HCT116 (cell line): ENCODE data around the gene ADARB2. TPM values are rescaled to one million over a fixed set of nuclear protein-coding genes. Genes with fewer than 3 reads are reported as not detected.

Experiments
- ATAC-seq: fragments of 200-7000 bp; cut with Tn5 transposase; 2 replicates; pipeline ENCODE4 v1.9.1; 2020; ENCODE audit warnings: mild to moderate bottlenecking, moderate library complexity
- BruUV-seq: library from RNA; stranded (reverse); fragments of 400-500 nt; replicated peaks from 2 replicates; lab custom pipeline; 2021; lab: Mats Ljungman, UMichigan
- CTCF ChIA-PET: fragments of 300-600 bp; sonication (Branson Sonifier 250); formaldehyde crosslinking; loops from one replicate; lab custom pipeline; 2021; ENCODE audit warnings: antibody characterized with exemption; lab: Charles Lee
- POLR2A ChIA-PET: fragments of 300-600, 350-600 bp; sonication (Branson Sonifier 250); formaldehyde crosslinking; loops from one replicate; lab custom pipeline; 2021; ENCODE audit warnings: antibody characterized with exemption; lab: Charles Lee
- RAD21 ChIA-PET, 2 experiments: fragments of 300-600 bp; sonication (Branson Sonifier 250); formaldehyde crosslinking; loops; one replicate each; lab custom pipeline; 2023; ENCODE audit warnings: low total read pairs in 2 of 2; ENCODE audit not compliant: uncharacterized antibody in 2 of 2, unreplicated experiment in 2 of 2, low non-redundant PET in 1 of 2; lab: Charles Lee
- DNase-seq: peaks from one replicate; pipeline ENCODE4 v3.0.0-alpha.2; 2010; ENCODE audit warnings: low read depth, low spot score
- H2AFZ ChIP-seq: fragments of 200-600 bp; shearing (Covaris generic), sonication (generic); 2 replicates; pipeline ENCODE4 v1.6.1; 2017; ENCODE audit warnings: low read depth, mixed run types, mixed read lengths, antibody characterized with exemption, low read length; ENCODE audit not compliant: poor library complexity, severe bottlenecking
- H3K27ac ChIP-seq: 2 replicates; pipeline ENCODE4 v1.5.1; 2012; ENCODE audit warnings: low read depth, low read length
- H3K27me3 ChIP-seq: fragments of 200-600 bp; sonication (generic); 2 replicates; pipeline ENCODE4 v1.6.1; 2016; ENCODE audit warnings: mixed run types, low read length, mixed read lengths; ENCODE audit not compliant: insufficient read depth
- H3K36me3 ChIP-seq, 2 experiments: fragments of 200-500 bp in 1 of 2; fragments of 200-600 bp in 1 of 2; sonication (Bioruptor generic) in 1 of 2; sonication (generic) in 1 of 2; 2 replicates each; pipeline versions ENCODE4 v1.5.1 to v1.6.1; 2014 to 2016; ENCODE audit warnings: low read length in 2 of 2, inconsistent platforms in 1 of 2, mixed read lengths in 1 of 2, mixed run types in 1 of 2; ENCODE audit not compliant: insufficient read depth in 2 of 2, control insufficient read depth in 1 of 2
- H3K4me1 ChIP-seq, 2 experiments: fragments of 200-600 bp in 1 of 2; sonication (generic) in 1 of 2; 2 replicates each; pipeline versions ENCODE4 v1.5.1 to v1.6.1; 2012 to 2017; ENCODE audit warnings: low read length in 2 of 2, inconsistent platforms in 1 of 2, mild to moderate bottlenecking in 1 of 2, mixed read lengths in 1 of 2, mixed run types in 1 of 2, moderate library complexity in 1 of 2; ENCODE audit not compliant: insufficient read depth in 2 of 2, control insufficient read depth in 1 of 2
- H3K4me2 ChIP-seq: fragments of 200-600 bp; sonication (generic); 2 replicates; pipeline ENCODE4 v1.6.1; 2017; ENCODE audit warnings: mixed run types, low read length, mixed read lengths
- H3K4me3 ChIP-seq, 2 experiments: fragments of 200-600 bp in 1 of 2; sonication (generic) in 1 of 2; replicated peaks in 1 of 2; 2 replicates each; pipeline ENCODE4 v1.5.1; 2011 to 2016; ENCODE audit warnings: low read length in 2 of 2, control low read depth in 1 of 2, low read depth in 1 of 2, mild to moderate bottlenecking in 1 of 2, mixed read lengths in 1 of 2, mixed run types in 1 of 2
- H3K79me2 ChIP-seq: fragments of 200-600 bp; sonication (generic); 2 replicates; pipeline ENCODE4 v1.6.1; 2017; ENCODE audit warnings: mild to moderate bottlenecking, mixed run types, low read length, moderate library complexity, mixed read lengths; ENCODE audit not compliant: insufficient read depth
- H3K9ac ChIP-seq: fragments of 200-600 bp; sonication (generic); 2 replicates; pipeline ENCODE4 v1.6.1; 2016; ENCODE audit warnings: low read length, mixed read lengths
- H3K9me2 ChIP-seq: fragments of 200-600 bp; sonication (generic), shearing (Covaris generic); 2 replicates; pipeline ENCODE4 v1.6.1; 2017; ENCODE audit warnings: mixed run types, mild to moderate bottlenecking, moderate library complexity; ENCODE audit not compliant: insufficient read depth
- H3K9me3 ChIP-seq, 2 experiments: fragments of 200-500 bp in 1 of 2; fragments of 200-600 bp in 1 of 2; sonication (Bioruptor generic) in 1 of 2; sonication (generic) in 1 of 2; 2 replicates each; pipeline ENCODE4 v1.6.1; 2014 to 2017; ENCODE audit warnings: low read length in 2 of 2, mixed read lengths in 2 of 2, inconsistent platforms in 1 of 2, low read depth in 1 of 2, mild to moderate bottlenecking in 1 of 2, mixed run types in 1 of 2, moderate library complexity in 1 of 2; ENCODE audit not compliant: control insufficient read depth in 1 of 2, insufficient read depth in 1 of 2
- H4K20me1 ChIP-seq: fragments of 200-600 bp; sonication (generic), shearing (Covaris generic); 2 replicates; pipeline ENCODE4 v1.6.1; 2017; ENCODE audit warnings: mixed run types, mild to moderate bottlenecking, moderate library complexity; ENCODE audit not compliant: insufficient read depth
- EZH2phosphoT487 ChIP-seq: fragments of 200-600 bp; IDR thresholded peaks from 2 replicates; pipeline ENCODE4 v1.6.1; 2018; ENCODE audit warnings: antibody characterized with exemption, borderline replicate concordance
- FOSL1 ChIP-seq: IDR thresholded peaks from 2 replicates; pipeline ENCODE4 v1.6.1; 2012; ENCODE audit warnings: low read depth
- SIN3A ChIP-seq: IDR thresholded peaks from 2 replicates; pipeline ENCODE4 v1.6.1; 2012; ENCODE audit warnings: low read depth
- SRF ChIP-seq: IDR thresholded peaks from 2 replicates; pipeline ENCODE4 v1.6.1; 2012; ENCODE audit warnings: low read depth
- TCF7L2 ChIP-seq: IDR thresholded peaks from 2 replicates; pipeline ENCODE4 v1.7.0; 2011; ENCODE audit warnings: borderline replicate concordance, inconsistent platforms; ENCODE audit not compliant: insufficient read depth, insufficient read length; ENCODE audit errors: extremely low read depth
- YY1 ChIP-seq: IDR thresholded peaks from 2 replicates; pipeline ENCODE4 v1.6.1; 2011; ENCODE audit warnings: low read length, low read depth, moderate library complexity, mild to moderate bottlenecking; ENCODE audit not compliant: insufficient replicate concordance; ENCODE audit errors: extremely low read depth
- intact Hi-C: fragments of 100-400 bp; cut with micrococcal nuclease; formaldehyde crosslinking; loops from 2 replicates; pipeline ENCODE4 v1.10.0; 2022
- total RNA-seq: library from RNA; stranded (reverse); gene quantifications from one replicate; pipeline ENCODE4 v1.2.1, GENCODE V29; 2021; ENCODE audit not compliant: unreplicated experiment
- TF ChIP-seq, protein P1 (sequence below): IDR thresholded peaks from 2 replicates; pipeline ENCODE4 v1.6.1; 2011; ENCODE audit warnings: mild to moderate bottlenecking, low read length, moderate library complexity; ENCODE audit not compliant: insufficient replicate concordance; ENCODE audit errors: extremely low read depth
- TF ChIP-seq, protein P2 (sequence below), 3 experiments: fragments of 200-600 bp in 1 of 3; sonication (generic) in 1 of 3; IDR thresholded peaks in 2 of 3; conservative IDR thresholded peaks in 1 of 3; 2 replicates each; pipeline ENCODE4 v1.5.1; 2012 to 2017; ENCODE audit warnings: low read depth in 2 of 3, low read length in 2 of 3, antibody characterized with exemption in 1 of 3, borderline replicate concordance in 1 of 3, control low read depth in 1 of 3, mild to moderate bottlenecking in 1 of 3, mixed read lengths in 1 of 3, mixed run types in 1 of 3, moderate library complexity in 1 of 3; ENCODE audit not compliant: insufficient read depth in 1 of 3
- TF ChIP-seq, protein P3 (sequence below): IDR thresholded peaks from 2 replicates; pipeline ENCODE4 v1.6.1; 2012; ENCODE audit warnings: low read depth

Gene ADARB2
- total RNA-seq, 1 experiment from 2014 or later, result not detected

DNA sequence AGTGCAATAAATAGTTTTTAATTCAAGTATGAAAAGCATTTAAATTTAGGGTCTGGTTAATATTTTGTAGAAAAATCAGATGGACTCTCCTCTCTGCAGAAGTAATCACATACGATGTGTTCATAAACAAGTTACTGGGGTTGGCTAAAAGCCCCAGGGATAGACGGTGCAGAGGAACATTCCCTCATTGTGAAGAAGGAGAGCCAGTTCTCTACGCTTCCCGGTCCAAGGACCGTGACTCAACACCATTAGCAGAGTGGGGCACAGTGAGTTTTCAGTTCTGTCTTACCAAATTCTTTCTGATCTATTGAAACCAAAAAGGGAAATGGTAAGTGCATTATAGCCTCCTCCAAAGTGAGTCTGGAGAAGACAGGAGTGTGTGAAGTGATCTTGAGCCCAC, 353.3 kb downstream of the ADARB2 start:
- CTCF ChIA-PET, result interaction anchor here (1.4 kb wide), 1 partner anchor 15 kb away, joined by 5 read pairs; no protein-coding TSS in a partner anchor

DNA sequence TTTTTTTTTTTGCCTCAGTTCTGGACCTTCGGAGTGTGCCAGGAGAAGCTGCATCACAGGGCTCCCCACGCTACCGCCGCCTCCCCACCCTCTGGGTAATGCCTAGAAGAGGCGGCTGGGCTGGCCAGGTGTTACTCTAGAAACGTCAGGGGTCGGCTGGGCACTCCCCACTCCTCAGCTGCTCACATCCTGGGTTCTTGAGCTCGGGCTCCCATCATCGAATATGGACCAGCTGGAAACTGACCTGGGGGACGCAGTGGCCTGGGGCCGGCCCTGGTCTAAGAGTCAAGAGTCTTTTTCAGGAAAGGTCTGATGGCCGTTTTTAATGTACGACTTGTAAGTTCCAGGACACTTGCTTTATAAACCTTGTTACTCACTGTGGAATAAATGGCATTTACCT, 354.6 kb downstream of the ADARB2 start:
- Histone ChIP-seq H3K9me2 (no peaks in the 10 kb centered on the region), H3K4me3 (no peak overlapping the region), H3K27me3 (peaks cover 76% of the 10 kb centered on the region), H2AFZ (no peak overlapping the region), H3K79me2 (no peaks in the 10 kb centered on the region), H3K9me3 (no peaks in the 10 kb centered on the region), H3K4me1 (no peaks in the 10 kb centered on the region), H3K9ac (no peak overlapping the region), H4K20me1 (no peaks in the 10 kb centered on the region), H3K4me2 (no peak overlapping the region), H3K36me3 (no peaks in the 10 kb centered on the region), H3K27ac (no peak overlapping the region)
- no TSS peak for BruUV-seq
- no peak for ATAC-seq
- RAD21 ChIA-PET, result no interaction called here
- CTCF ChIA-PET, result interaction anchor here (1.3 kb wide), 1 partner anchor 14 kb away, joined by 7 read pairs; no protein-coding TSS in a partner anchor
- intact Hi-C loops, result no loop called here
- POLR2A ChIA-PET, result no interaction called here
- DNase-seq, result no peak
- TF ChIP-seq FOSL1 (no peak), TCF7L2 (no peak), SIN3A (no peak), EZH2phosphoT487 (no peak), SRF (no peak)
- TF ChIP-seq, protein P1, sequence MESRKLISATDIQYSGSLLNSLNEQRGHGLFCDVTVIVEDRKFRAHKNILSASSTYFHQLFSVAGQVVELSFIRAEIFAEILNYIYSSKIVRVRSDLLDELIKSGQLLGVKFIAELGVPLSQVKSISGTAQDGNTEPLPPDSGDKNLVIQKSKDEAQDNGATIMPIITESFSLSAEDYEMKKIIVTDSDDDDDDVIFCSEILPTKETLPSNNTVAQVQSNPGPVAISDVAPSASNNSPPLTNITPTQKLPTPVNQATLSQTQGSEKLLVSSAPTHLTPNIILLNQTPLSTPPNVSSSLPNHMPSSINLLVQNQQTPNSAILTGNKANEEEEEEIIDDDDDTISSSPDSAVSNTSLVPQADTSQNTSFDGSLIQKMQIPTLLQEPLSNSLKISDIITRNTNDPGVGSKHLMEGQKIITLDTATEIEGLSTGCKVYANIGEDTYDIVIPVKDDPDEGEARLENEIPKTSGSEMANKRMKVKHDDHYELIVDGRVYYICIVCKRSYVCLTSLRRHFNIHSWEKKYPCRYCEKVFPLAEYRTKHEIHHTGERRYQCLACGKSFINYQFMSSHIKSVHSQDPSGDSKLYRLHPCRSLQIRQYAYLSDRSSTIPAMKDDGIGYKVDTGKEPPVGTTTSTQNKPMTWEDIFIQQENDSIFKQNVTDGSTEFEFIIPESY, result no peak
- TF ChIP-seq, protein P2, sequence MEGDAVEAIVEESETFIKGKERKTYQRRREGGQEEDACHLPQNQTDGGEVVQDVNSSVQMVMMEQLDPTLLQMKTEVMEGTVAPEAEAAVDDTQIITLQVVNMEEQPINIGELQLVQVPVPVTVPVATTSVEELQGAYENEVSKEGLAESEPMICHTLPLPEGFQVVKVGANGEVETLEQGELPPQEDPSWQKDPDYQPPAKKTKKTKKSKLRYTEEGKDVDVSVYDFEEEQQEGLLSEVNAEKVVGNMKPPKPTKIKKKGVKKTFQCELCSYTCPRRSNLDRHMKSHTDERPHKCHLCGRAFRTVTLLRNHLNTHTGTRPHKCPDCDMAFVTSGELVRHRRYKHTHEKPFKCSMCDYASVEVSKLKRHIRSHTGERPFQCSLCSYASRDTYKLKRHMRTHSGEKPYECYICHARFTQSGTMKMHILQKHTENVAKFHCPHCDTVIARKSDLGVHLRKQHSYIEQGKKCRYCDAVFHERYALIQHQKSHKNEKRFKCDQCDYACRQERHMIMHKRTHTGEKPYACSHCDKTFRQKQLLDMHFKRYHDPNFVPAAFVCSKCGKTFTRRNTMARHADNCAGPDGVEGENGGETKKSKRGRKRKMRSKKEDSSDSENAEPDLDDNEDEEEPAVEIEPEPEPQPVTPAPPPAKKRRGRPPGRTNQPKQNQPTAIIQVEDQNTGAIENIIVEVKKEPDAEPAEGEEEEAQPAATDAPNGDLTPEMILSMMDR (IDR thresholded peaks at IDR 0.05 in 2 of 3, conservative IDR thresholded peaks at IDR 0.05 in 1 of 3; ENCODE audit: borderline replicate concordance in 1 of 3, insufficient read depth in 1 of 3, low read depth in 2 of 3, low read length in 2 of 3), result no peak
- TF ChIP-seq, protein P3, sequence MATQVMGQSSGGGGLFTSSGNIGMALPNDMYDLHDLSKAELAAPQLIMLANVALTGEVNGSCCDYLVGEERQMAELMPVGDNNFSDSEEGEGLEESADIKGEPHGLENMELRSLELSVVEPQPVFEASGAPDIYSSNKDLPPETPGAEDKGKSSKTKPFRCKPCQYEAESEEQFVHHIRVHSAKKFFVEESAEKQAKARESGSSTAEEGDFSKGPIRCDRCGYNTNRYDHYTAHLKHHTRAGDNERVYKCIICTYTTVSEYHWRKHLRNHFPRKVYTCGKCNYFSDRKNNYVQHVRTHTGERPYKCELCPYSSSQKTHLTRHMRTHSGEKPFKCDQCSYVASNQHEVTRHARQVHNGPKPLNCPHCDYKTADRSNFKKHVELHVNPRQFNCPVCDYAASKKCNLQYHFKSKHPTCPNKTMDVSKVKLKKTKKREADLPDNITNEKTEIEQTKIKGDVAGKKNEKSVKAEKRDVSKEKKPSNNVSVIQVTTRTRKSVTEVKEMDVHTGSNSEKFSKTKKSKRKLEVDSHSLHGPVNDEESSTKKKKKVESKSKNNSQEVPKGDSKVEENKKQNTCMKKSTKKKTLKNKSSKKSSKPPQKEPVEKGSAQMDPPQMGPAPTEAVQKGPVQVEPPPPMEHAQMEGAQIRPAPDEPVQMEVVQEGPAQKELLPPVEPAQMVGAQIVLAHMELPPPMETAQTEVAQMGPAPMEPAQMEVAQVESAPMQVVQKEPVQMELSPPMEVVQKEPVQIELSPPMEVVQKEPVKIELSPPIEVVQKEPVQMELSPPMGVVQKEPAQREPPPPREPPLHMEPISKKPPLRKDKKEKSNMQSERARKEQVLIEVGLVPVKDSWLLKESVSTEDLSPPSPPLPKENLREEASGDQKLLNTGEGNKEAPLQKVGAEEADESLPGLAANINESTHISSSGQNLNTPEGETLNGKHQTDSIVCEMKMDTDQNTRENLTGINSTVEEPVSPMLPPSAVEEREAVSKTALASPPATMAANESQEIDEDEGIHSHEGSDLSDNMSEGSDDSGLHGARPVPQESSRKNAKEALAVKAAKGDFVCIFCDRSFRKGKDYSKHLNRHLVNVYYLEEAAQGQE, result no peak

More for the DNA sequence above, 353.3 kb downstream of the ADARB2 start:
- no peaks in the 10 kb centered on the region for H3K4me1 ChIP-seq
- no peak for ATAC-seq
- no peak for TF ChIP-seq SRF
- TF ChIP-seq FOSL1, result no peak
- TF ChIP-seq YY1, result no peak
- TF ChIP-seq, all 23 proteins: peak for 0
- Histone ChIP-seq H3K9ac (no peak overlapping the region), H3K27me3 (peaks cover 67% of the 10 kb centered on the region), H3K9me3 (no peaks in the 10 kb centered on the region), H3K79me2 (no peaks in the 10 kb centered on the region), H4K20me1 (no peaks in the 10 kb centered on the region), H3K36me3 (no peaks in the 10 kb centered on the region), H3K4me3 (no peak overlapping the region), H3K9me2 (no peaks in the 10 kb centered on the region), H3K4me2 (no peak overlapping the region), H2AFZ (no peak overlapping the region), H3K27ac (no peak overlapping the region)
- intact Hi-C loops, result no loop called here
- POLR2A ChIA-PET, result interaction anchor here (1.2 kb wide), 1 partner anchor 15 kb away, joined by 3 read pairs; no protein-coding TSS in a partner anchor
- no TSS peak for BruUV-seq
- no peak for DNase-seq
- RAD21 ChIA-PET, result no interaction called here
